Fibroblast of skin of left biceps (primary cell): Measurements from ENCODE around the gene HPRT1.

Source experiments
- DNase-seq, 2 experiments: peaks; one replicate each; pipeline ENCODE4 v3.0.0-alpha.2; 2013; ENCODE audit warnings: low read depth in 2 of 2

The HPRT1 gene

DNA sequence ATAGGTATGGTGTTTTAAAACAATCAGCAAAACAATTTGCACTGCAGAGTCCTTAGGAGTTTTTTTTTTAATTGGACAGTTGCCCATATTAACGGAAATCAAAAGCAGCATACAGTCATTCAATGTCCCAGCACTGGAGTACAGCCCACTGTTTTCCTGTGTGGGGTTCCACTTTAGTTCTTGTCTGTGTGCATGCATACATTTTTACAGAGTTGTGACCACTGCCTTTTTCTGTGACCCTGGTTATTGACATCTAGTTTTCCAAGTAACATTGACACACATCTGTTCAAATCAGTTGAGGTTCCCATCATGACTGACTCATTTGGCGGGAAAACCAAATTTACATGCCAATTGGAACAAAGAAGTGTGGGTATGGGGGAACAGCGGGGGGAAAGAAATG, 83.3 kb downstream of the HPRT1 start:
- peak in 1 of 2 experiments; percentile 68 for DNase-seq

GRCh38 chrX:134544135-134544512, 84.2 kb downstream of the HPRT1 start:
- no peak for DNase-seq

- DNase-seq = no peak
Observed at GRCh38 chrX:134544513-134545151, 84.7 kb downstream of the HPRT1 start.

- no peak for DNase-seq
Observed at GRCh38 chrX:134545510-134545909, 85.5 kb downstream of the HPRT1 start.

GRCh38 chrX:134546187-134546586, 86.2 kb downstream of the HPRT1 start:
- DNase-seq = no peak

DNA sequence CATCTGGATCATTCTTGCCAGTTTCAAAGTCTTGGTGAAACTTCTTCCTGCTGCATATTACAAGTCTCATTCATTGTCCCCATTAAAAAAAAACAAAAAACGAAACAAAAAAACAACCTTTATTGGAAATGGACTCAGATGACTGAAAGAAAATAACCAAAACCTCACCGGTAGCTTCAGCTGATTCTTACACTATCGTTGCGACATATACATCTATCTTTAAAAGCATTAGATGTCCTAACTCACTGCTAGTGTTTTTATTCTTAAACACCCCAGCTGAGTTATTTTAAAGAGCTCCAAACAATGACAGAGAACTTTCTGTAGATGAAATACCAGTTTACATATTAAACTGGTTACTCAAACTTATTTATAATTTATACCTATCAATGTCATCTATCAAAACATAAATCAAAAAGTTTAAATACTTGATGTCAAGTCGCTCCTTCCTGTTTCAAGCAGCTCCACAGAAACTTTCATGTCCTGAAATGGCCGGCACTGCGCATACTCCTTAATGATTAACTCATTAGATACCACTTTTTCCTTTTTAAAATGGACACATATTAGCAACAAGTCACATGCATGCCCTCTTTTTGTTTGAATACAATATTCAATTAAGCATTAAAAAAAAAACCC, 87.2 kb downstream of the HPRT1 start:
- no peak for DNase-seq

GRCh38 chrX:134548257-134549201, 88.6 kb downstream of the HPRT1 start:
- no peak for DNase-seq
